GOT3 (cell line): ENCODE data around the gene ARHGAP24.
"Not testable (repeated sequence)": the region's sequence is repeated elsewhere in the genome, so short reads cannot be mapped to it uniquely, and the experiment has no call there.

Source experiments
- DNase-seq: peaks from one replicate; lab custom pipeline; 2025; ENCODE audit warnings: mixed read lengths; lab: John Stamatoyannopoulos, UW

Gene ARHGAP24

DNA sequence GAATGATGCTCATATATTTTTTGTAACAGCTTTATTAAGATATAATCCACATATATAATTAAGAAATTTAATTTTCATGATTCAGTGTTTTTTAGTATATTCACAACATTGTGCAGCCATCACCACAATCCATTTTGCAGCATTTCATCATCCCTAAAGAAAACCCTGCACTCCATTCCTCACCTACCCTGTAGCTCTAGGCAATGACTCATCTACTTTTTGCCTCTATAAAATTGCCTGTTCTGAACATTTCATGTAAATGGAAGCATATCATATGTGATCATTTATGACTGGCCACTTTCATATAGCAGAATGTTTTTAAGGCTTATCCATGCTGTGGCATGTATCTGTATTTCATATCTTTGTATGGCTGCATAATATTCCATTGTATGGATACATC lies 545.0 kb downstream of the ARHGAP24 start:
- DNase-seq, result no peak

- DNase-seq, result not testable (repeated sequence)
Observed at GRCh38 chr4:86021671-86022070, 546.7 kb downstream of the ARHGAP24 start.

- no peak for DNase-seq
Observed at GRCh38 chr4:86026720-86027119, 551.8 kb downstream of the ARHGAP24 start.

DNA sequence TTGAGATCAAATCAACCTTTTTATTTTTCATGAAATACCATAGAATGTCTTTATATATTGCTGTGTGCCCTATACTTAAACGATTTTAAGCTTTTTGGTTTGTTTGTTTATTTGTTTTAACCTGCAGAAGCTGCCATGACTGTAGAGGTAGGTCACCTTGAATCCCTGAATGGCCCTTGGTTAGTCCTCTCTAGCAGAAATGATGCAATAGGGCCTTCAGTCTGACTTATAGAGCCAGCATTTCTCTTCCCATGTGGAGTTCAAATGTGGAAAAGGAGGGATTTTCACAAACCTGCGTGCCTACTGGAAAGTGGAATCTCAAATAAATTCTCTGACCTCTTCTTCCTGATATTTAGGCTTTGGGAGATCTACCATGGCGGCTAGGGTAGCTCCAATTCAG lies 557.0 kb downstream of the ARHGAP24 start:
- DNase-seq, result no peak

GRCh38 chr4:86032476-86033022 lies 557.6 kb downstream of the ARHGAP24 start:
- peak; percentile 7 for DNase-seq

- no peak for DNase-seq
Observed at GRCh38 chr4:86033171-86033570, 558.2 kb downstream of the ARHGAP24 start.

DNA sequence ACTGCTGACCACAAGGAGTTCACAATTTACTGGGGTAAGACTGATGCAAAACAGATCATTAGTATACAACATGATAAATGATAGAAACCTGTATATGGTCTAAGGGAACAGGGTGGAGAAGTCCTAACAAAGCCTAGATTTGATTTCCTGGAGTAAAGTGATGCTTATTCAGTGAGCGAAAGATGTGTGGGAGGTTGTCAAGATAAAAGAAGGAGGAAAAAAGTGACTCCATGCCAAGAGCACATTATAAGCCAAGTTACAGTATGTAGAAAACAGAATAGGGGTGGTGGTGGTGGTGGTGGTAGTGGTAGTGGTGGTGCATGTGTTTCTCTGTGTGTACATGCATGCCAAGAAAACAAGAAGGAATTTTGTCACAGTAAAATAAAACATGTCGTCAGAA lies 559.7 kb downstream of the ARHGAP24 start:
- DNase-seq, result no peak

GRCh38 chr4:86035688-86036087 lies 560.7 kb downstream of the ARHGAP24 start:
- no peak for DNase-seq

DNA sequence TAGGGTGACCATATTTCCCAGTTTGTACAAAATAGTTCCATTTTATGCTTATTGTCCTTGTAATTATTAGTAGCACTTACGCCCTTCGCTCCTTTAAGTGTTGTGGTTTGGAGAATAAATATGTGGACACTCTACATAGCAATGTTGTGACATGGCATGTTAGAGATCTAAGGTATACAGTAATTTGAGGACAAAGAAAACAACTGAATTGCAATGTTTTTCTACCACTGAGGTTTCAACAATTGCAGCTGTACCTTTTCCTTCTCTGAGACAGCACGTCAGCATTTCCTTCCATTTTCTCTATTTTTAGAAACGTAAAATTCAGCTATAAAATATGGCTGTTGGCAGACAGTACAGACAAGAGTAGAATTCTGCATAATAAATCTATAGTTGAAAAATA lies 561.8 kb downstream of the ARHGAP24 start:
- no peak for DNase-seq

GRCh38 chr4:86038037-86038436 lies 563.1 kb downstream of the ARHGAP24 start:
- DNase-seq, result no peak

DNA sequence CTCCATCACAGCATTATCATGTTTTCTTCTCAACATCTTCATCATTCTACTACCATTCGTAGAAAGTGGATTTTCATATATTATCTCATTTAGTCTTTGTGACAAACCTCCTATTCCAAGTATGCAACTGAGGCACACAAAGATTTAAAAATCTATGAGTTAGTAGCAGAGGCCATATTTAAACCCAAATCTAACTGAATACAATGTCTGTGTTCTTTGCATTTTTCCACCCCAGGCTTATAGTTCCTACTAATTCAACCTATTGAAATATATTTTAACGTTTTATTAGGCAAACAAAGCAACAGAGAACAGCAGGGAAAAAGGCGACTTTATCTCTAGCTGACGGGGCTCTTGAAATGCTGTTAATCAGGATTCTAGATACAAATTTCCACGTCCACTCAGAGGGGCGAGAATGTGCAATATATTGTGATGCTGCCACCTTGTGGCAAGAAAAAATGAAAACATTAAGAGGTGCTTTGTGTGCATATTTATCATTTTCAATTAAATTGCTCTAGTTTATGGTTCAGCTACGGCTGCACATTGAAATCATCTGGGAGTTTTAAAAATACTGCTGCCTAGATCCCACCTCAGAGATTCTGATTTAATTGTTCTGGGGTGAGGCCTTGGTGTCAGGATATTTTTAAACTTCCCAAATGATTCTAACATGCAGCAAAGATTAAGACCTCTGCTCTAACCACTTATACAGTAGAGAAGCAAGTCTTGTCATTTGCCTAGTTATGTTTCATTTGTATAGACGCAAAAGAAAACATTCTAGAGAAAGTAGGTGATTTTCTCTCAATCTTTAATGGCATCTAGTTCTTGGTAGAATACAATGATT lies 569.0 kb downstream of the ARHGAP24 start:
- no peak for DNase-seq

DNA sequence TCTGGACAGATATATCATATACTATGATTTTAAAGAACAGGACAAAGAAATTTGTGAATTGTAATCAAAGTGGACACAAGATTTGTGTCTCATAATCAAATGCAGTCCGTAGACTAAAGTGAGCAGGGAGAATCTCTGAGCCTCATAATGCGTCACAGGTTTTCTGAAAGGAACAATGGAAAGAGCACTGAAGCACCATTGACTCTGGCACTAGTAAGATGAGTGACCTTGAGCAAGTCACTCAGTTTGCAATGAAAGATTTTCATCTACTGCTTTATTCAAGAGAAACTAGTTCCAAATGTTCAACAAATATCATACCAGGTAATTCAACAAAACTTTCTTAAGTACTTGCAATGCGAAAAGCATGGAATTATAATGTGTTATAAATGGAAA lies 569.6 kb downstream of the ARHGAP24 start:
- DNase-seq, result no peak

DNA sequence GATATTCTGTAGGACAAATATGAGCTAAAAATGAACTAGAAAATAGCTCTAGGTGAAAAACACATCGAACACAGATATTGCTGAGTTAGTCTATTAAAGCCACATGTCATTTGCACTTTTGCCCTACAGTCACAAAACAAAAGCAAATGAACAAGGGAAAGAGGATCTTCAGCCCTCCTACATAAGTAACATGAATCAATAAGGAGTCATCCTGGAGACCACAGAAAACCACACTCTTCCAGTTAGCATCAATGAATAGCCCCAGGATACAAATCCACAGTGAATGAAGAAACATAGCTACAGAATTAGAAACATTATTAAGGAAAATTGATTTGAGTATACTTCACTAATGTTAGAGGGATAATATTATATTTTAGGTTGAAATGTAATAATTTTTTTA lies 573.5 kb downstream of the ARHGAP24 start:
- no peak for DNase-seq

GRCh38 chr4:86050496-86050895 lies 575.5 kb downstream of the ARHGAP24 start:
- no peak for DNase-seq
